GM19324 (cell line): ENCODE data around the gene ZNF628.

Experiments
- ATAC-seq: cut with Tn5 transposase; IDR thresholded peaks from one replicate; pipeline ENCODE4 v1.9.1; 2021; ENCODE audit warnings: mild to moderate bottlenecking, moderate library complexity; ENCODE audit not compliant: unreplicated experiment, low FRiP score

ZNF628 gene

DNA sequence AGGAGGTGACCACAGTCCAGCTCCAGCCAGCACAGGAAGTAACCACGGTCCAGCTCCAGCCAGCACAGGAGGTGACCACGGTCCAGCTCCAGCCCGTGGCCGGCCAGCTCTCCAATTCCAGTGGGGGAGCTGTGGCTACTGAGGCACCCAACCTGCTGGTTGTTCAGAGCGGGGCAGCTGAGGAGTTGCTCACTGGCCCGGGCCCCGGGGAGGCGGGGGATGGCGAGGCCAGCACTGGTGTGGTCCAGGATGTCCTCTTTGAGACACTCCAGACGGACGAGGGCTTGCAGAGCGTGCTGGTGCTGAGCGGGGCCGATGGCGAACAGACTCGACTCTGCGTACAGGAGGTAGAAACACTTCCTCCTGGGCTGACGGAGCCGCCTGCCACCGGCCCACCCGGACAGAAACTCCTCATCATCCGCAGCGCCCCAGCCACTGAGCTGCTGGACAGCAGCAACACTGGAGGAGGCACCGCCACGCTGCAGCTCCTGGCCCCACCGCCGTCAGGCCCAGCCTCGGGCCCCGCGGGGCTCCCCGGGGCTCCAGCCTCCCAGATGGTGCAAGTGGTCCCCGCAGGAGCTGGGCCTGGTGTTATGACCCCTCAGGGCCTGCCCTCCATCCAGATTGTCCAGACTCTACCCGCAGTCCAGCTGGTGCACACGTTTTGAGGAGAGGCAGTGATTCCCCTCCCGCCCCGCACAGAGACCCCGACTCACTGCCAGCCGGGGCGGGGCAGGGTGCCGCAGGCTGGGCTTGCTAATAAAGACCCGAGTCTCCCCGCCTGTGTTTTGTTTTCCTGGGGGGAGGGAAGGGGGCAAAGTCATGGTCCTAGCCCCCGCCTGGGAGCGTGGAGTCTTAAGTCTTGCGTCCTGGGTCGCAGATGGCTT is 7.5 kb downstream of the ZNF628 start:
- no peak for ATAC-seq

DNA sequence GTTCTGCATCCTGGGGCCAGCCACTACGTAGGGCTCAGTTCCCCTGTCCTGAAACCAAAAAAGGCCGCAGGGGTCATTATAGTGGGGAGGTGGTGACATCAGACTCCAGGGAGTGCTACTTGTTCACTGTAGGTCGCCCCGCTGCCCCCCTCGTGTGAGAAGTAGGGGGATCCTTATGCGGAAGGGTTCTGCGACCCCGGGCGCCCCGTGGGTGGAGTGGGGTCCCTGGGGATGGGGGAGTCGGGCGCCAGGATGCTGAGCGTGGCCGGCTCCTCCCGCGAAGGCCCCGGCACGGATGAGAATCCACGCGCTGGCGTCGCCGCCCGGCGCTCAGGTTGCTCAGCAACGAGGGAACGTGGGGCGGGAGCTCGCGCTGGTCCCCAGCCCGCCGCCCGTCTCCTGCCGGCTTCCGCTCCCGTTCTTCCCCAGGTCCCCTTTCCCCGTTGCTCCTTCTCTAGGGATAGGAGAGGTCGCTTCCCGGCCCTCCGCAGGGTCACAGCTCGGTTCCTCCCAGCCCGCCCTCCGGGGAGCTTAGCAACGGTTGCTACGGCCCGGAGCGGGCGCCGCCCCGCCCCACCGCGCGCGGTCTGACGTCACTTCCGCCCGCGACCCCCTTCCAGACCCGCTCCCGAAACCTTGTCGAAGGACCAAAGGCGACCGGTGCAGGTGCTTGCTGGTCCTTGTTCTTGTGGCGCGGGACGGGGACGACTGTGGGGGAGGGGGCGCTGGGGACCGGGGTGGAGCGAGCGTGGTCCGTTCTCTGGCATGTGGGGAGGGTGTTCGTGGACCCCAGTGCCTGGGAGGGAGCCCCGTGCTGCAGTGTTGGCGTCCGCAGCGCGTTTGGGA is 8.4 kb downstream of the ZNF628 start, which contains the start of gene NAT14:
Gene NAT14 (plus strand): TSS at position 596 of the 846 bp plus-strand sequence. CDS start 521 bp downstream, outside the sequence.
- ATAC-seq = no peak

DNA sequence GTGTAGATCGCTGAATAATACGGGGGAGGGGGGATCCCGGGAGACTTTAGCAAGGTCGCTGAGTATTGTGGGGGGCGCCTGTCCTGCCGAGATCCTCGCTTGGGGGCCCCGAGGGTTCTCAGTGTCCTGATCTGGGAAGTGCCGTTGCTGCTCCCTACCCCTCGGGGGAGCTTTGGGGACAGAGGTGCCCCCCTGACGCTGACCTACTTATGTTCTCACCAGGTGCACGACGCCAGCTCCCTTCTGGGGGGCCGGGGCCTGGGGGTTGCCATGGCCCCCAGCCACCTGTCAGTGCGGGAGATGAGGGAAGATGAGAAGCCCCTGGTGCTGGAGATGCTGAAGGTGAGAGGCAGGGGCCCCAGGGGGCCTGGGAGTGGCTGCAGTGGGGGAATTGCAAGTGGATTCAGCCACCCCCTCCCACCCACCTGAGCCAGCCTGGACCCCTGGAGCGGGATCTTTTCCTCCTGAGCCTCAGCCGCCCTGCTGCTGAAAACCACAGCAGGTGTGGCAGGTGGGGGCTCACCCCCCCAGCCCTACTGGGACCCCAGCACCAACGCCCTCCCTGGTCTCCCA is 9.1 kb downstream of the ZNF628 start:
- no peak for ATAC-seq

DNA sequence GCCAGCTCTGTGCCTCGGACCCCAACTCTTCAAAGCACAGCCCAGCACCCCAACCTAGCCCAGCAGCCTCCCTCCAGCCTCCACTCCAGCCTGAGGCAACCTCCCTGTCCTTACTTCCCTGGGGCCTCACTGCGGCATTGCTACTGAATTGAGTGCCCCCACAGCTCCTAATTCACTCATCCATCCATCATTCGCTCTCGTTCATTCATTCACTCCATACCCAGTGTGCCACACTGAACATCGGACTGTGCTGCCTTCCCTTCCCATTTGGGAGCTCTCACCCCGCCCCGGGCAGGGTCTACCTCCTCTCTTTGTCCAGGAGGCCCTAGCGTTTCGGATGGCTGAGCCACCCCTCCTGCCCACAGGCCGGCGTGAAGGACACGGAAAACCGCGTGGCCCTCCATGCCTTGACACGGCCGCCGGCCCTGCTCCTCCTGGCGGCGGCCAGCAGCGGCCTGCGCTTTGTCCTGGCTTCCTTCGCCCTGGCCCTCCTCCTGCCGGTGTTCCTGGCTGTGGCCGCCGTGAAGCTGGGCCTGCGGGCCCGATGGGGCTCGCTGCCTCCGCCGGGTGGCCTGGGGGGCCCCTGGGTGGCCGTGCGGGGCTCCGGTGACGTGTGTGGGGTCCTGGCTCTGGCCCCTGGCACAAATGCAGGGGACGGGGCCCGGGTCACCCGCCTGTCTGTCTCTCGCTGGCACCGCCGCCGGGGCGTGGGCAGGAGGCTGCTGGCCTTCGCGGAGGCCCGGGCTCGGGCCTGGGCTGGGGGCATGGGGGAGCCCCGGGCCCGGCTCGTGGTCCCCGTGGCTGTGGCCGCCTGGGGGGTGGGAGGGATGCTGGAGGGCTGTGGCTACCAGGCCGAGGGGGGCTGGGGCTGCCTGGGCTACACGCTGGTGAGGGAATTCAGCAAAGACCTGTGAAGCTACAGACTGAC is 9.9 kb downstream of the ZNF628 start:
- no peak for ATAC-seq

DNA sequence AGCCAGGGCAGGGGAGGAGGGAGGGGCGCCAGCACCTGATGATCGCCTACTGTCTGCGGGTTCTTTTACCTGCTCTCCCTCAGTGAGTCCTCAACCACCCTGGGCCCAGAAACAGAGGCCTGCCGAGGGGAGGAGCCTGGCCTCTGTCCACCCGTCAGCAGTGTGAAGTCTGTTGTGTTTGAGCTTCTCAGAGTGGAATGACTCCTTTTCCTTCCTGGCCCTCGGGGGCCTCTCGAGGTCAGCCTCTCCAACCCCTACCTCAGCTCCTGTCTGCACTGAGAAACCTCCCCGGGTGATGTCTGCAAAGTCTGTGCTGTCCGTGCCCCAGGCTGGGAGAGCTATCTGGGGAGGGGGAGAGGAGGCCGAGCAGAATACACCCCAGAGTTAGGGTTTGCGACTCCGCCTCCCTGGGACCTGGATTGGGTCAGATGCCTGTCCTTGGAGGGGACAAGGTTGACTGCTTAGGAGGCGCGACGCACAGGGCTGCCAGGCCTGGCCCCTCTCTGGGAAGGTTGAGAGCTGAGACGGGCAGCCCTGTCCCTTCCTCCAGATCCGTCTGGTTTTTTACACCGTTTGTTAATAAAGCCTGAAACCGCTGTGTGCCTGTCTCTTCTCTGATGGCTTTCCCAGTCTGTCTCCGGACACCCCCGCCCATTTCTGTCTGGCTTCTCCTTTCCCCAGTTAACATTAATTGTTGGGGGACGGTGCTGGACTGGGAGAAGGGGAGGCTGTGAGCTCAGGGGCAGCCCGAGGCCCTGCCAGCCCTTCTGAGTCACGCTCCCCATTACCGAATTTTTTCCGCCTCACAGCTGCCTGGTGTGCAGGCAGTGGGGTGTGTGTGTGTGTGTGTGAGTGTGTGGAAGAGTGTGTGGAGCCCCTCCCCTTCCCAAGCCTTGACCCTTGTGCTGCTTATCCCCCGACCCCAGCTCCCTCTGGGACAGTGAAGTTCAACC is 10.8 kb downstream of the ZNF628 start:
- no peak for ATAC-seq

DNA sequence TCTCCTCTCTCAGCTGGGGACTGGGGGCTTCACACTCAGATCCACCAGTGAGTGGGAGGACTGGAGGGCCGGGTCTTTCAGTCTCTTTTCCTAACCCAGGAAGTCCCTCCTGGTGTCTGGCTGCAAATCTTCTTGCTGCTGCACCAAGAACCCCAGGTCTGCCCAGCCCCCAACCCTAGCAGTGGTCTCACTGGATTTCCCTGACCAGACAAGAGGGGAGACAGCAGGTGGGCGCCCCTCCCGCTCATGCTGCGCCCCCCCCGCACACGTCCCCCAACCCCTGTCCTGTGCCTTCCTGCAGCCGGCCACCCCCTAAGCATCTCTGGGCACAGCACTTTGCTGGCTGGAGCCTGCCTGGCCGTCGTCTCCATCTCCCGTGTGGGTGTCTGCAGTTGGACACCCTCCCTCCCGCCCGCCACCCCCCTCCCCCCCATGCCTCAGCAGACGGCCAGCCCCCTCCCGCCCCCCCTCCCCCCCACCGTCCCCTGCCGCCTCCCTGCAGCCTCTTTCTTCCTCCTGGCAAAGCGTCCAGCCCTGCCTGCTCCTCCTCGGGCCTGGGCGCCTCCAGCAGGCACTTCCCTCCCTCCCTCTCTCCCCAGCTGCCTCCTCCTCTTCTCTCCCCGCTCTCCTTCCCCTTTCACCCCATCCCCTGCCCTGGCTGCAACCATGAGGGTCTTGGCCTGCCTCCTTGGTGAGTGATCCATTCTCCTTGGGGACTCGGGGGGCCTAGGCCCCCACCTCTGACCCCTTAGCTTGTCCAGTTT is 11.7 kb downstream of the ZNF628 start, which contains the start of gene SSC5D:
Gene SSC5D (plus strand): TSS at position 513 of the 764 bp plus-strand sequence. CDS start 154 bp downstream, at position 667.
- ATAC-seq = no peak

DNA sequence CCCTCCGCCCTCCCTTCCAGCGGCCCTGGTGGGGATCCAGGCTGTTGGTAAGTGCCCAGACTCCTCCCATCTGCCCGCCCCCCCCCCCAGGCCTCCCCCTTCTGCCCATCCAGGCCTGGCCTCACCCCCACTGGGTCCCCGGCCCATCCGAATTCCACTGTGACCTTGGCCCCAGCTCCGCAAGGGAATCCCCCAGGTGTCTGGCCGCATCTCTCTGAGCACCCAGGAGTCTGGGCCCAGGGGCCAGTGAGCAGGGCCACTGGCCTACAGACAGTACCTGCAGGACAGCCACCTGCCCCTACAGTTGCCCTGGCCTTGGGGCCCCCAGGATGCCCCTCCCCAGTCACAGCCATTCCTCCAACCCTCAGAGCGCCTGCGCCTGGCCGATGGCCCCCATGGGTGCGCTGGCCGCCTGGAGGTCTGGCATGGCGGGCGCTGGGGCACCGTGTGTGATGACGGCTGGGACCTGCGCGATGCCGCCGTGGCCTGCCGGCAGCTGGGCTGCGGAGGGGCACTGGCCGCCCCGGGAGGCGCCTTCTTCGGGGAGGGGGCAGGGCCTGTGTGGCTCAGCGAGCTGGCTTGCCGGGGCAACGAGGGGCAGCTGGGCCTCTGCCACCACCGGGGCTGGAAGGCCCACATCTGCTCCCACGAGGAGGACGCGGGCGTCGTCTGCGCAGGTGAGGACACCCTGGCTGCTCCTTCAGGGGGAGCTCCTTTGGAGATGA is 12.7 kb downstream of the ZNF628 start:
- ATAC-seq = no peak

DNA sequence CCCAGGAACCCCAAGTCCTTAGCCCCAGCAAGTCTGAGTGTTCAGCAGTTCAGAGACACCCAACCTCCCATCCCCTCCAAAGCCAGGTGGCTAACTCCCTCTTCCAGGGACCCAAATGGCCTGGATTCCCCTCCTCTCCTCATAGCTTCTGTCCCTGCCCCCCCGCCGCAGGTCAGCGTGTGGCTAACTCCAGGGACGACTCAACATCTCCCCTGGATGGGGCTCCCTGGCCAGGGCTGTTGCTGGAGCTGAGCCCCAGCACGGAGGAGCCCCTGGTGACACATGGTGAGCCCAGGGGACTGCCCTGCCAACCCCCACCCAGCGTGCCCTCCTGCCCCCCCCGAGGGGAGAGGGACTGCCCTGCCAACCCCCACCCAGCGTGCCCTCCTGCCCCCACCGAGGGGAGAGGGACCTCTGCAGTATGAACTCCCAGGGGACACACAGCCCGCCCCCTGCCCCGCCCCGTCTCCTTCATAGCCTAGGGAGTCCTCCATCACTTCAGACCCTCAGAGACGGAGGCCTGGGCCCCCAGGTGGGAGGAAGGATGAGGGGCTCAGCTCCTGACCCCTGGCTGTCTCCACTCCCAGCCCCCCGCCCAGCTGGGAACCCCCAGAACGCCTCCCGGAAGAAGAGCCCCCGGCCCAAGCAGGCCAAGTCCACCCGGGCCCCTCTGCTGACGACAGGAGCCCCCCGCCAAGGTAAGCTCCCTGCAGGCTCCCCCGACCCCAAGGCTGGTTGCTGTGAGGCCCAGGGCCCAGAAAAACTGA is 13.5 kb downstream of the ZNF628 start:
- no peak for ATAC-seq

DNA sequence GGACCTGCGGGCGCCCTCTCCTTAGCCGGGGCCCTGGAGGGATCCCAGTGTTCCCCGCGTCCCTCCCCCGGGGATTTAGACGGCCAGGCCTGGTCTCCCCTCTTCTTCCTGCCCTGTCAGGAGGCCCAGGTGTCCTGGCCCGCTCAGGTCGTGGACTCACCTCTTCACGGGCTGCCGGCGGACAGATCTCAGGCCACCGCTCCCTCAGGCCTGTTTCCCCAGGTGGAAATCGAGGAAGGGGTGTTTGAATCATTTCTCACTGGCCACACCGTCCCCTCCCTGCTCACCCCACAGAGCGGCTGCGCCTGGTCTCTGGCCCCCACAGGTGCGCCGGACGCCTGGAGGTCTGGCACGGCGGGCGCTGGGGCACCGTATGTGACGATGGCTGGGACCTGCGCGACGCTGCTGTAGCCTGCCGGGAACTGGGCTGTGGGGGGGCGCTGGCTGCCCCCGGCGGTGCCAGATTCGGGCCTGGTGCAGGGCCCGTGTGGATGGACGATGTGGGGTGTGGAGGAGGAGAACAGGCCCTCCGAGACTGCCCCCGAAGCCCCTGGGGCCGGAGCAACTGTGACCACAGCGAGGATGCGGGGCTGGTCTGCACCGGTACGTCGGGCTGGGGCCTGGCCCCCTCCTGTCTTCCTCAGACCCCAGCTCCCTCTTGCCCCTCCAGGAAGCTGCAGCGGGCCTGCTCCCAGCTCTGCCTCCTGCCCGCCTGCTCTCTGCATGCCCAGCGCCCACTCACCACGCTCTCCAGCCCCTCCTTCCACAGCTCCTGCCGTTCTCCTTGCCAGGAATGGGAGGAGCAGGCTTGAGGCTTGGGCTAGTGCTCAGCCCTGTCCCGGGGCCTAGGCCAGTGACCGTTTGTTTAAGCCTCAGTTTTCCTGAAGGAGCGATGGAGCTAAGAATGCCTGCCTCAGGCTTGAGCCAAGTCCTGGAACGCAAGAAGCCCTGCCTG is 14.3 kb downstream of the ZNF628 start:
- no peak for ATAC-seq

DNA sequence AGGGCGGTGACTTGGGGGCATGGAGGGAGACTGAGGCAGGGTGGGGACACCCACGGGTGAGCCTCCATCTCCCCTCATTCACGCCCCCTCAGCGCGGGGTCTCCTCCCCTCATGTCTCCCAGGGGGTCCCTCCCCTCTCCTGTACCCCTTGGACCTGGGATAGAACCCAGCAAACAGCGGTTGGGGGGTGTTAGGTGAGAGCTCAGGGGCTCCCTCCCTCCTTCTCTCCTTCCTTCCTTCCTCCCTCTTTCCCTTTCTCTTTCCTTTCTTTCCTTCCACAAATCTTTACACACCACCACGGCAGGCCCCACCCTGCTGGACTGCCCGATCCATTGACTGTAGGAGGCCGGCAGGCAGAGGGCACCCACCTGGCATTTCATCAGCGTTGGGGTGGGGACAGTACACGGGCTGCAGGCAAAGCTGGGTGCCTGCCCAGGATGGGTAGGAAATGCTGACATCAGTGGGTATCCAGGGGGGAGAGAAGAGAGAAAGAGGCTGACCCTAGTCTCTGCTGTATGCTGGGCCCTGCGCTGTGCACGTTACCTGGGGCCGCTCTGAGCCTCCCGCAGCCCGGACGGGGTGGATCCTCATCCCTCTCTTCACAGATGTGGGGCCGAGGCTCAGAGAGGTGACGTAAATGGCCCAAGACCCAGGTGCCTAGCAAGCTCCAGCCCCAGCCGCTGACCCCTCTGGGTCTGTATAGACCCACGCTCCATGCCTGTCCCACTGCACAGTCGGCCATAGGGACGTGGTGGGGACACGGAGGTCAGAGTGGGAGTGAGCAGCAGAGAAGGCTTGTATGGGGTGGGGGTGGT is 15.3 kb downstream of the ZNF628 start:
- ATAC-seq = no peak

DNA sequence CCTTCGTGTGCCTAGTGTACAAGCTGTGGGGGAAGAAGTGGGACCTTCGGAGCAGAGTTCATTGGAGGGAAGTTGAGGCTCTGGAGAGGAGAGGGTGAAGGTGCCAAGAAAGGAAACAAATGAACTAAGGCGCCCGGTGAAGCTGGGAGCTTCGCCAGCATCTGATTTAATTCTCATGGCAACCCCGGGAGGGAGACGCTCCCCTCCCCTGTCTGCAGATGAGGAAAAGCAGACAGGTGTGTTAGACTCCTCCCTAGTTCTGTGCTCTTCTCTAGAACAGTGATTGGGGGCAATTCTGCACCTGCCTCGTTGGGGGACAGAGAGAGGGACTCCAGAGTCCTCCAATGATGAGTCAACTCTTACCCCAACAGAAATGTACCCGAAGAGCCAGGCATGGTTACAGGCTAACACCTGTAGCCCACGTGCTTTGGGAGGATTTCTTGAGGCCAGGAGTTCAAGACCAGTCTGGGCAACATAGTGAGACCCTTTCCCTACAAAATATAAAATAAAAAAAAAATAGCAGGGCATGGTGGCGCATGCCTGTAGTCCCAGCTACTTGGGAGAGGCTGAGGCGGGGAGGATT is 16.0 kb downstream of the ZNF628 start:
- ATAC-seq = no peak

DNA sequence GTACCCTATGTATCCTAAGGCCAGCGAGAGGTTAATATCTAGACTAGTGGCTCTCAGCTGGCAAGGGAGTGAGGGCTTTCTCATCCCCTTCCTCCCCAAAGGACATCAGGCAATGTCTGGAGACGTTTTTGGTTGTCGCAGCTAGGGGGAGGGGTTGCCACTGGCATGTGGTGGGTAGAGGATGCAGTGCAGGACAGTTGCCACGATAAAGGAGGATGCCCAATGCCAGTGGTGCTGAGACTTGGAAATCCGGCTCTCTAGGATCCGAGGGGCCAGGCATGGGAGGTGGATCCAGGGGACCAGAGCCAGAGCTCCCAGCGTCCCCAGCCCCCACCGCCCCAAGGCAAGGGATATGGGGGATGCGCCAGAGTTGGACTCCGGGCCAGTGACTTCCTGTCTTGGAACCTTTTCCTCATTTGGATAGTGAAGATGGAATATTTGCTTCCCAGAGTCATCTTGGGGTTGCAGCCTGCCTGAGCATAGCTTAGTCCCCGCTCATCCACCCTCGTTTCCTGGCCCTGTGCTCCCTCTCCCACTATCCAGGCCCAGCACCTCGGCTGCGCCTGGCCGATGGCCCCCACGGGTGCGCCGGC is 16.7 kb downstream of the ZNF628 start:
- no peak for ATAC-seq

DNA sequence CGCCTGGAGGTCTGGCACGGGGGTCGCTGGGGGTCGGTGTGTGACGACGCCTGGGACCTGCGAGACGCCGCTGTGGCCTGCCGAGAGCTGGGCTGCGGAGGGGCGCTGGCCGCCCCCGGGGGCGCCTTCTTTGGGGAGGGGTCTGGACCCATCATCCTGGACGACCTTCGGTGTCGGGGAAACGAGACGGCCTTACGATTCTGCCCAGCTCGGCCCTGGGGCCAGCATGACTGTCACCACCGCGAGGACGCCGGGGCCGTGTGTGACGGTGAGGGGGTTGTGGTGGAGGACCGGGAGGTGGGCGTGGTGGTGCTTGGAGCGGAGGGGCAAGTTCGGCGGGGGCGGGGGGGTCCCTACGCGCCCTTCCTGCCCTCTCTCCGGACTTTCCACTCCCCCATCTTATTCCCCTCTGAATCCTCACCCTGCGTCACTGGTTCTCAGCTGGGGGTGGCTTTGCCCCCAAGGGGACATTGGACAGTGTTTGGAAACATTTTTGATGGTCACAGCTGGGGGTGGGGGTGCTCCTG is 17.3 kb downstream of the ZNF628 start:
- no peak for ATAC-seq
